ENCODE measurements around the gene CLRN3.

The CLRN3 gene

GRCh38 chr10:127849224-127849623 is 43.5 kb downstream of the CLRN3 start:
- no peak for DNase-seq (ENCODE audit: low spot score)

GRCh38 chr10:127848226-127848625 is 44.5 kb downstream of the CLRN3 start:
- Histone ChIP-seq H3K27ac (no peak overlapping the region), H3K4me3 (no peak overlapping the region)
- DNase-seq (ENCODE audit: low spot score): no peak
- TF ChIP-seq CTCF (IDR thresholded peaks at IDR 0.05): no peak

More at GRCh38 chr10:127849224-127849623, 43.5 kb downstream of the CLRN3 start:
- no peak overlapping the region for H3K27ac ChIP-seq
- TF ChIP-seq CTCF (IDR thresholded peaks at IDR 0.05): no peak
- H3K4me3 ChIP-seq: no peak overlapping the region

- no peak for TF ChIP-seq CTCF (IDR thresholded peaks at IDR 0.05)
- peak; percentile 45 for DNase-seq (ENCODE audit: low spot score)
- no peak overlapping the region for H3K27ac ChIP-seq
- H3K4me3 ChIP-seq: no peak overlapping the region
Observed at GRCh38 chr10:127845756-127846155, 47.0 kb downstream of the CLRN3 start.

GRCh38 chr10:127840884-127841283 is 51.9 kb downstream of the CLRN3 start:
- no peak for TF ChIP-seq CTCF (IDR thresholded peaks at IDR 0.05)
- Histone ChIP-seq H3K27ac (no peak overlapping the region), H3K4me3 (no peak overlapping the region)
- DNase-seq (ENCODE audit: low spot score): no peak

GRCh38 chr10:127836966-127837365 is 55.8 kb downstream of the CLRN3 start:
- Histone ChIP-seq H3K4me3 (no peak overlapping the region), H3K27ac (no peak overlapping the region)
- TF ChIP-seq CTCF (IDR thresholded peaks at IDR 0.05): no peak
- no peak for DNase-seq (ENCODE audit: low spot score)

GRCh38 chr10:127836176-127836575 is 56.6 kb downstream of the CLRN3 start:
- H3K4me3 ChIP-seq: no peak overlapping the region
- no peak for TF ChIP-seq CTCF (IDR thresholded peaks at IDR 0.05)
- H3K27ac ChIP-seq: no peak overlapping the region
- no peak for DNase-seq (ENCODE audit: low spot score)

GRCh38 chr10:127834791-127835190 is 58.0 kb downstream of the CLRN3 start:
- TF ChIP-seq CTCF (IDR thresholded peaks at IDR 0.05): no peak
- no peak for DNase-seq (ENCODE audit: low spot score)
- H3K4me3 ChIP-seq: no peak overlapping the region
- H3K27ac ChIP-seq: no peak overlapping the region

All from coronary artery (tissue), 2 donors.